T-helper 2 cell treated with Interferon-gamma antibody and Interleukin-4, amounts not matched to agents 100 ng/mL and 5 ng/mL, for 36 hours (primary cell): ENCODE data around the gene XYLT1. TPM values are rescaled to one million over a fixed set of nuclear protein-coding genes. Genes with fewer than 3 reads are reported as not detected.
"Not testable (repeated sequence)": the region's sequence is repeated elsewhere in the genome, so short reads cannot be mapped to it uniquely, and the experiment has no call there.

ENCODE experiments used
- intact Hi-C: fragments of 100-400 bp; cut with micrococcal nuclease; formaldehyde crosslinking; loops from one replicate; pipeline ENCODE4 v1.15.1; 2023
- total RNA-seq: library from RNA; stranded (reverse); gene quantifications from 2 replicates; pipeline ENCODE4 v1.2.3, GENCODE V29; 2022

XYLT1 gene
- total RNA-seq, result 44.2 and 47.7 TPM in 2 replicates

- intact Hi-C loops, result loop anchor here (2.0 to 10.0 kb wide), 5 partner anchors 60 to 606 kb away; no protein-coding TSS in a partner anchor
These were observed at the start of gene XYLT1 for GRCh38 chr16:17470908-17471718. XYLT1 (minus strand) TSS chr16:17470960; CDS start chr16:17470796, 164 bp downstream.

GRCh38 chr16:17520111-17520510 lies 49.4 kb upstream of the XYLT1 start:
- intact Hi-C loops, result no loop called here

GRCh38 chr16:17519101-17519955 lies 48.6 kb upstream of the XYLT1 start:
- intact Hi-C loops, result no loop called here

- intact Hi-C loops, result no loop called here
These were observed 47.7 kb upstream of the XYLT1 start for GRCh38 chr16:17518441-17518840.

GRCh38 chr16:17515421-17516210 lies 44.9 kb upstream of the XYLT1 start:
- intact Hi-C loops, result no loop called here

GRCh38 chr16:17512636-17513220 lies 42.0 kb upstream of the XYLT1 start:
- intact Hi-C loops, result no loop called here

GRCh38 chr16:17511340-17511739 lies 40.6 kb upstream of the XYLT1 start:
- intact Hi-C loops, result no loop called here

GRCh38 chr16:17510567-17510966 lies 39.8 kb upstream of the XYLT1 start:
- intact Hi-C loops, result no loop called here

- intact Hi-C loops, result no loop called here
These were observed 38.4 kb upstream of the XYLT1 start for GRCh38 chr16:17509194-17509593.

- intact Hi-C loops, result no loop called here
These were observed 37.5 kb upstream of the XYLT1 start for GRCh38 chr16:17508303-17508702.

GRCh38 chr16:17507516-17507915 lies 36.8 kb upstream of the XYLT1 start:
- intact Hi-C loops, result not testable (repeated sequence)

GRCh38 chr16:17505828-17506227 lies 35.1 kb upstream of the XYLT1 start:
- intact Hi-C loops, result not testable (repeated sequence)

- intact Hi-C loops, result no loop called here
These were observed 33.3 kb upstream of the XYLT1 start for GRCh38 chr16:17504050-17504449.

GRCh38 chr16:17503331-17503730 lies 32.6 kb upstream of the XYLT1 start:
- intact Hi-C loops, result no loop called here

- intact Hi-C loops, result no loop called here
These were observed 30.6 kb upstream of the XYLT1 start for GRCh38 chr16:17501321-17501720.

- intact Hi-C loops, result no loop called here
These were observed 28.6 kb upstream of the XYLT1 start for GRCh38 chr16:17499223-17499902.

- intact Hi-C loops, result no loop called here
These were observed 26.9 kb upstream of the XYLT1 start for GRCh38 chr16:17497648-17498047.

- intact Hi-C loops, result no loop called here
These were observed 26.1 kb upstream of the XYLT1 start for GRCh38 chr16:17496891-17497290.

- intact Hi-C loops, result no loop called here
These were observed 22.3 kb upstream of the XYLT1 start for GRCh38 chr16:17493012-17493411.

GRCh38 chr16:17491140-17491662 lies 20.4 kb upstream of the XYLT1 start:
- intact Hi-C loops, result no loop called here
